PFSK-1 (cell line): ENCODE data around the gene DIPK1A.

Experiments
- FOXP2 ChIP-seq: optimal IDR thresholded peaks from 2 replicates; pipeline ENCODE3; 2011; ENCODE audit warnings: borderline replicate concordance, control low read depth, inconsistent platforms; ENCODE audit not compliant: insufficient read depth; ENCODE audit errors: extremely low read length, extremely low read depth
- POLR2AphosphoS5 ChIP-seq: IDR thresholded peaks from 2 replicates; pipeline ENCODE4 v1.6.1; 2012; ENCODE audit warnings: low read depth, mild to moderate bottlenecking, control low read depth, low read length, moderate library complexity
- SIN3A ChIP-seq: IDR thresholded peaks from 2 replicates; pipeline ENCODE4 v1.6.1; 2012; ENCODE audit warnings: mild to moderate bottlenecking, low read length, moderate library complexity, borderline replicate concordance; ENCODE audit not compliant: insufficient read depth
- TAF1 ChIP-seq: IDR thresholded peaks from 2 replicates; pipeline ENCODE4 v1.6.1; 2012; ENCODE audit warnings: low read length, control low read depth, borderline replicate concordance; ENCODE audit not compliant: insufficient read depth
- TF ChIP-seq, protein P1 (sequence below), 2 experiments: IDR thresholded peaks; 2 replicates each; pipeline versions ENCODE4 v1.6.1 to v1.8.0; 2011 to 2012; ENCODE audit warnings: low read depth in 2 of 2, low read length in 2 of 2, control low read depth in 1 of 2, inconsistent platforms in 1 of 2, mild to moderate bottlenecking in 1 of 2, moderate library complexity in 1 of 2; ENCODE audit not compliant: insufficient read depth in 1 of 2

Gene DIPK1A

DNA sequence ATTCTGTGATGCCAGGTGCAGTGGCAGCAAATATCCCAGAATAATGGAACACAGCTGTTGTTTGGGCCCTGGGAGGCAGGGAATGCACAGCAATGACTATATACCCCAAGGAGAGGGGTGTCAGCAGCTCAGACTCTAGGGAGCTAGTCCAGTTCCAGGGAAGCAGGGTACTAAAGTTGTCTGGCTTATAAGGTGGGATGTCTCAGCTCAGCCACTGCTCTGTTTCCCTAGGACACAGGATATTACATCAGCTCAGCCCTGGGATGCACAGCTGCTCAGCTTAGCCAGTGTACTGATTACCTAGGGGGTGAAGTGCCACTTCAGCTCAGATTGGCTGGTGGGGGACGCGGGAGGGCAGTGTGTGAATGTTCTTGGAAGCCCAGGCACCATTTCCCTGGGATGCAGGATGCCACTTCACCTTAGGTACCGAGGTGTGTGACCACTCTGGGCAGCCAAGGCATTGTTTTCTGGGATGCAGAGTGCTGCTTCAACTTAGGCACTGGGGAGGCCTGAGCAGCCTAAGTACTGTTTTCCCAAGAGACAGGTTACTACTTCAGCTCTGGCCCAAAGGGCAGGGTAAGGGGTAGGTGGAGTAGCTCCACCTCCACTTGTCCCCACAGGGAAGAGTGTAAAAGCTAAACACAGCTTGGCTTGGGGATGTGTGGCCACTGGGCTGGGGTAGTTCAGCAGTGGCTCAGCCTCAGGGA, 59.4 kb downstream of the DIPK1A start:
- no peak for TF ChIP-seq TAF1
- TF ChIP-seq, protein P1, sequence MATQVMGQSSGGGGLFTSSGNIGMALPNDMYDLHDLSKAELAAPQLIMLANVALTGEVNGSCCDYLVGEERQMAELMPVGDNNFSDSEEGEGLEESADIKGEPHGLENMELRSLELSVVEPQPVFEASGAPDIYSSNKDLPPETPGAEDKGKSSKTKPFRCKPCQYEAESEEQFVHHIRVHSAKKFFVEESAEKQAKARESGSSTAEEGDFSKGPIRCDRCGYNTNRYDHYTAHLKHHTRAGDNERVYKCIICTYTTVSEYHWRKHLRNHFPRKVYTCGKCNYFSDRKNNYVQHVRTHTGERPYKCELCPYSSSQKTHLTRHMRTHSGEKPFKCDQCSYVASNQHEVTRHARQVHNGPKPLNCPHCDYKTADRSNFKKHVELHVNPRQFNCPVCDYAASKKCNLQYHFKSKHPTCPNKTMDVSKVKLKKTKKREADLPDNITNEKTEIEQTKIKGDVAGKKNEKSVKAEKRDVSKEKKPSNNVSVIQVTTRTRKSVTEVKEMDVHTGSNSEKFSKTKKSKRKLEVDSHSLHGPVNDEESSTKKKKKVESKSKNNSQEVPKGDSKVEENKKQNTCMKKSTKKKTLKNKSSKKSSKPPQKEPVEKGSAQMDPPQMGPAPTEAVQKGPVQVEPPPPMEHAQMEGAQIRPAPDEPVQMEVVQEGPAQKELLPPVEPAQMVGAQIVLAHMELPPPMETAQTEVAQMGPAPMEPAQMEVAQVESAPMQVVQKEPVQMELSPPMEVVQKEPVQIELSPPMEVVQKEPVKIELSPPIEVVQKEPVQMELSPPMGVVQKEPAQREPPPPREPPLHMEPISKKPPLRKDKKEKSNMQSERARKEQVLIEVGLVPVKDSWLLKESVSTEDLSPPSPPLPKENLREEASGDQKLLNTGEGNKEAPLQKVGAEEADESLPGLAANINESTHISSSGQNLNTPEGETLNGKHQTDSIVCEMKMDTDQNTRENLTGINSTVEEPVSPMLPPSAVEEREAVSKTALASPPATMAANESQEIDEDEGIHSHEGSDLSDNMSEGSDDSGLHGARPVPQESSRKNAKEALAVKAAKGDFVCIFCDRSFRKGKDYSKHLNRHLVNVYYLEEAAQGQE (IDR thresholded peaks at IDR 0.05; ENCODE audit: insufficient read depth in 1 of 2, low read depth in 2 of 2, low read length in 2 of 2) = no peak
- TF ChIP-seq SIN3A = no peak
- no peak for TF ChIP-seq POLR2AphosphoS5
- TF ChIP-seq FOXP2 = no peak

DNA sequence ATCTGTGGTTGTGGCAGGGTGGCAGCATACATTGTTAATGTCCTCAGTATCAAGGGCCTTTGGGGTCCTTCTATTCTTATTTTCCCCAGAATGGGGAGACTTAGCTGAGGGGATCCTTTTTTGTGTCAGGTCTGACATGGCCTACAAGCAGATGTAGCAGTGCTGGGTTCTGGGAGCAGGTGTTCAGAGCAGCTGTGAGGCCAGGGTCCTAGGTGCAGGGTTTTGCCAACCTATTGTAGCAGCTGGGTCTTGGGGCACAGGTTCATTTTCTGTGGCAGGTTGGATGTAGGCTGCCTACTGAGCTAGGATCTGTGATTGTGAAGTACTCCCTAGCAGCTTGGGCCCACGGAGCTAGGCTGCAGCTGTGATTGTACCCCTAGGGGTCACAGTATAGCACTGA, 60.1 kb downstream of the DIPK1A start:
- TF ChIP-seq FOXP2 = no peak

DNA sequence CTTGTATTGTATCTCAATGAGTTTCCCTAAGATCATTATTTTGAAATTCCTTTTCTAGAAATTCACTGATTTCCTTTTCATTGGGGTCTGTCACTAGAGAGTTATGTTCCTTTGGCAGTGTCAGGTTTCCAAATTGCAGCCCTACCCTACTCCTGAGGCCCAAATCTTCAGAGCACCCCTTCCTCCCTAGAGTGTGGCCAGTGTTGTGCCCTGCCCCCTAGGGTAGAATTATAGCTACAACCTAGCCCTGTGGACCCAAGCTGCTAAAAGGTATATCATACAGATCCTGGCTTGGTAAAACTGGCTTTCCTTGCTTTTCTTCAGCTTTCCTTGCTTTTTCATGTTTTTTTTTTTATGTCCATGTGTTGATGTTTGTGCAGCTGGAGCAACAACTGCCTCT, 60.7 kb downstream of the DIPK1A start:
- TF ChIP-seq POLR2AphosphoS5 (no peak), SIN3A (no peak), FOXP2 (no peak), TAF1 (no peak)
- TF ChIP-seq, protein P1 (IDR thresholded peaks at IDR 0.05; ENCODE audit: insufficient read depth in 1 of 2, low read depth in 2 of 2, low read length in 2 of 2) = no peak

DNA sequence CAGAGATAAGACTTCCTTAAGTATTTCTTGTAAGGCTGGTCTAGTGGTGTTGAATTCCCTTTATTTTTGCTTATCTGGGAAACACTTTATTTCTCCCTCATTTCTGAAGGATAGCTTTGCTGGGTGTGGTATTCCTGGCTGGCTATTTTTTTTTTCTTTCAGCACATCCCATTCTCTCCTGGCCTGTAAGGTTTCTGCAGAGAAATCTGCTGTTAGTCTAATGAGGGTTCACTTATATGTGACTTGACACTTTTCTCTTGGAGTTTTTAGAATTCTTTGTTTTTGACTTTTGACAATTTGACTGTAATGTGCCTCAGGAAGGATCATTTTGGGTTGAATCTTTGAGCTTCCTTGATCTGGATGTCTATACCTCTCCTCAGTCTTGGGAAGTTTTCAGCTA, 61.5 kb downstream of the DIPK1A start:
- TF ChIP-seq FOXP2 (no peak), TAF1 (no peak), SIN3A (no peak), POLR2AphosphoS5 (no peak)
- TF ChIP-seq, protein P1 (IDR thresholded peaks at IDR 0.05; ENCODE audit: insufficient read depth in 1 of 2, low read depth in 2 of 2, low read length in 2 of 2) = no peak

DNA sequence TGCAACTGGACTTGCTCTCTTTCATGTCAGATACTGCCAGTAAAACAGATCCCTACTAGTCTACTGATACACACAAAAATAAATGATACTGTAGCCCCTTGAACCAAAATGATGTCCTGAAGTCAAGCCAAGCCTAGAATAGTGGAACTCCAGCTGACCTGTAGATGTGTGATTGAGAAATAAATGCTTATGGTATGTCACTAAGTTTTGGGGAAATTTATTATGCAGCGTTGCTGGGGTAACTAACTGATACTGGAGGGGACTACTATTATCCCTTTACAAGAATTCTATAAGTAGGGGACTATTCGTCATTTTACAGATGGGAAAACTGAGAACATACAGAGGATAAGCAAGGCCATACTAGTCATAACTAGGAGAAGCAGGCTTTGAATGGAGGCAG, 73.8 kb downstream of the DIPK1A start:
- TF ChIP-seq FOXP2 = no peak
- no peak for TF ChIP-seq TAF1

DNA sequence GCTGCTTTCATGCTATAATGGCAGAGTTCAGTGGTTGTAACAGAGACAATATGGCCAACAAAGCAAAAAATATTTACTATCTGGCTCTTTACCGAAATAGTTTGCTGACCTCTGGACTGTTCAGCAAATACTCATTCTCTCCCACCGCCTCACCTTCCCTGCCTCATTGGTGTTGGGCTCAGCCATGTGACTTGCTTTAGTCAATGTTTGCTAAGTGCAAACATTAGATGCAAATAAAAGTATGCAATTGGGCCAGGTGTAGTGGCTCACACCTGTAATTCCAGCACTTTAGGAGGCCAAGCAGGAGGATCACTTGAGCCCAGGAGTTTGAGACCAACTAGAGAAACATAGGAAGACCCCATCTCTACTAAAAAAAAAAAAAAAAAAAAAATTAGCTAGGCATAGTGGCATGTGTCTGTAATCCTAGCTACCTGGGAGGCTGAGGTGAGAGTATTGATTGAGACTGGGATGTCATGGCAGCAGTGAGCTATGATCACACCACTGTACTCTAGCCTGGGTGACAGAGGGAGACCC, 74.3 kb downstream of the DIPK1A start:
- TF ChIP-seq, protein P1 (IDR thresholded peaks at IDR 0.05; ENCODE audit: insufficient read depth in 1 of 2, low read depth in 2 of 2, low read length in 2 of 2) = no peak
- TF ChIP-seq FOXP2 (no peak), POLR2AphosphoS5 (no peak), SIN3A (no peak), TAF1 (no peak)
